Heart left ventricle (tissue), 13 donors: ENCODE results near the gene LRRTM2.

Experiments
- POLR2A ChIP-seq, 2 donors: fragments of 450-650 bp; IDR thresholded peaks; one replicate each; pipeline ENCODE4 v1.6.1; 2017; ENCODE audit warnings: antibody characterized with exemption in 2 of 2, mild to moderate bottlenecking in 2 of 2, moderate library complexity in 2 of 2
- TF ChIP-seq, protein P1 (sequence below), 12 donors: fragments of 200-600 bp; sonication (generic) in 4 of 12; IDR thresholded peaks; one replicate each; pipeline versions ENCODE4 v1.5.0 to v1.8.0; 2018 to 2022; ENCODE audit warnings: antibody characterized with exemption in 12 of 12, mild to moderate bottlenecking in 5 of 12
- donor health status: ischemic (EF 13 %, LVEDD 7.1; RV severe dilation, severe dysfunction).
- donor health status: DM: no; HTN: yes; CAD: no.
- donor health status: DM: no; HTN: no; CAD: no.
- donor health status: ischemic (EF 25% LVEDD 6.9; RV normal size, moderate dysfunction).
- donor health status: ischemic (EF 25% LVEDD 5.7; RV mildly dilated, moderate dysfunction).
- donor health status: ischemic (EF 35%, LVEDD 5.7; RV mildly dilated, moderate dysfunction).
- donor health status: nonischemic (EF 11% LVEDD 7.7; RV severe dilation, severe dysfunction).
- donor health status: DM: yes; HTN: yes; CAD: no.
- donor health status: PGD.
- donor health status: ischemic (EF 29% LVEDD 5.4; RV normal size, mild dysfunction).
- donor health status: nonischemic (EF 23%, LVEDD 6.1; RV moderate dilation, normal function).

DNA sequence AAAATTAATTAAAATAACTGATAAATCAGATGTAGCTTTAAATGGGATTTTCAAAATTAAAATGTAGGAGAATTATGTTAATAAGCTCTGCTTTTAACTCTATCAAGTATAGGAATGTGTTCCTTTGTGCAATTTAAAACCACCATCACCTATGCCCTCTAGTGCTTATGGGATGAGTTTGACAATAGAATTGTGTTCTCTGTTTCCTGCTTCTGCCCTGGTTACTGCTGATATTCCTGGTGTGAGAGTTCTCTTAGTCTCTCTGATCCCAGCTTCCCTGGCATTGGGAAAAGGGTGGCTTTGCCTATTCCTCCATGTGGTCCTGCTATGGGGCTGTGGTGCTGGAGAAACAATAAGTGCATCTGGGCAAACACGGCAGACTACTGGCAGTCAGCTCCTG, 8.1 kb downstream of the LRRTM2 start:
- TF ChIP-seq, protein P1, sequence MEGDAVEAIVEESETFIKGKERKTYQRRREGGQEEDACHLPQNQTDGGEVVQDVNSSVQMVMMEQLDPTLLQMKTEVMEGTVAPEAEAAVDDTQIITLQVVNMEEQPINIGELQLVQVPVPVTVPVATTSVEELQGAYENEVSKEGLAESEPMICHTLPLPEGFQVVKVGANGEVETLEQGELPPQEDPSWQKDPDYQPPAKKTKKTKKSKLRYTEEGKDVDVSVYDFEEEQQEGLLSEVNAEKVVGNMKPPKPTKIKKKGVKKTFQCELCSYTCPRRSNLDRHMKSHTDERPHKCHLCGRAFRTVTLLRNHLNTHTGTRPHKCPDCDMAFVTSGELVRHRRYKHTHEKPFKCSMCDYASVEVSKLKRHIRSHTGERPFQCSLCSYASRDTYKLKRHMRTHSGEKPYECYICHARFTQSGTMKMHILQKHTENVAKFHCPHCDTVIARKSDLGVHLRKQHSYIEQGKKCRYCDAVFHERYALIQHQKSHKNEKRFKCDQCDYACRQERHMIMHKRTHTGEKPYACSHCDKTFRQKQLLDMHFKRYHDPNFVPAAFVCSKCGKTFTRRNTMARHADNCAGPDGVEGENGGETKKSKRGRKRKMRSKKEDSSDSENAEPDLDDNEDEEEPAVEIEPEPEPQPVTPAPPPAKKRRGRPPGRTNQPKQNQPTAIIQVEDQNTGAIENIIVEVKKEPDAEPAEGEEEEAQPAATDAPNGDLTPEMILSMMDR (IDR thresholded peaks at IDR 0.05), result no peak
- TF ChIP-seq POLR2A (IDR thresholded peaks at IDR 0.05), result no peak
